ENCODE data around the gene LYPD5. TPM values are rescaled to one million over a fixed set of nuclear protein-coding genes. Genes with fewer than 3 reads are reported as not detected.

Gene LYPD5
- total and polyA plus RNA-seq, 2 of the 13 experiments (the other 11 are each of a cell fraction or from before 2014, with no cell fraction given): not detected

- H3K9me3 ChIP-seq (ENCODE audit: low read length): peaks cover 86% of the 10 kb centered on the region
- POLR2A ChIA-PET: no interaction called here
- H3K4me1 ChIP-seq (ENCODE audit: insufficient read depth, low read length): no peaks in the 10 kb centered on the region
- H3K9ac ChIP-seq (ENCODE audit: insufficient read depth, low read depth, low read length): no peak overlapping the region
- in situ Hi-C loops (cut with HindIII; ENCODE audit: extremely low pct_ligation_motif_present, low pct_unique_long_range_greater_than_20kb): no loop called here
- H3K79me2 ChIP-seq (ENCODE audit: insufficient read depth, low read length): no peaks in the 10 kb centered on the region
- no peak for ATAC-seq
- no peak for DNase-seq (ENCODE audit: low spot score)
- H3K27ac ChIP-seq (ENCODE audit: extremely low read length, insufficient read depth, low read length): no peak overlapping the region
- no peak for FAIRE-seq
- BruUV-seq (replicated peaks): no TSS peak
- 84% methylated on average over 4 of the region's 4 CpGs for WGBS (ENCODE audit: low lambda C conversion rate)
- H2AFZ ChIP-seq (ENCODE audit: low read length): no peak overlapping the region
- intact Hi-C loops (cut with micrococcal nuclease; ENCODE audit: unreplicated experiment): no loop called here
- H3K4me2 ChIP-seq (ENCODE audit: low read depth, low read length): no peak overlapping the region
- peaks cover 0 to 27% of the 10 kb centered on the region in 2 experiments; a peak in 4 of 5 replicates for H3K36me3 ChIP-seq (replicated peaks in 1 of 2; ENCODE audit: control insufficient read depth in 1 of 2, insufficient read depth in 2 of 2, low read length in 2 of 2)
- no peaks in the 10 kb centered on the region for H4K20me1 ChIP-seq (ENCODE audit: insufficient read depth, low read length)
- no peak overlapping the region for H3K4me3 ChIP-seq (replicated peaks in 1 of 3; ENCODE audit: insufficient read depth in 1 of 3, low read depth in 2 of 3, low read length in 3 of 3)
- TF ChIP-seq KLF15 (CRISPR knock-in tag; IDR thresholded peaks at IDR 0.05; ENCODE audit: borderline replicate concordance) (no peak), TOE1 (CRISPR knock-in tag; IDR thresholded peaks at IDR 0.05) (no peak), ETS1 (CRISPR knock-in tag; IDR thresholded peaks at IDR 0.05) (no peak), IRF9 (CRISPR knock-in tag; IDR thresholded peaks at IDR 0.05; ENCODE audit: borderline replicate concordance) (no peak), ZNF619 (CRISPR knock-in tag; IDR thresholded peaks at IDR 0.05) (no peak), ZNF724P (CRISPR knock-in tag; IDR thresholded peaks at IDR 0.05; ENCODE audit: borderline replicate concordance) (no peak), MBNL3 (CRISPR knock-in tag; conservative IDR thresholded peaks at IDR 0.05) (no peak), SNAPC4 (CRISPR knock-in tag; IDR thresholded peaks at IDR 0.05) (no peak), HDAC6 (IDR thresholded peaks at IDR 0.05; ENCODE audit: low read depth, low read length) (no peak), ZFP62 (CRISPR knock-in tag; IDR thresholded peaks at IDR 0.05) (no peak), LRRFIP1 (CRISPR knock-in tag; conservative IDR thresholded peaks at IDR 0.05) (no peak), ZNF496 (CRISPR knock-in tag; IDR thresholded peaks at IDR 0.05; ENCODE audit: insufficient replicate concordance) (no peak), MTA3 (CRISPR knock-in tag; IDR thresholded peaks at IDR 0.05) (no peak), ZFP36L2 (CRISPR knock-in tag; IDR thresholded peaks at IDR 0.05) (no peak)
- no peaks in the 10 kb centered on the region for H3K27me3 ChIP-seq (ENCODE audit: control insufficient read depth in 1 of 2, insufficient read depth in 2 of 2, low read length in 2 of 2)
- CTCF ChIA-PET (ENCODE audit: low intra/inter-chr PET ratio, low total read pairs): no interaction called here
Observed at GRCh38 chr19:43847884-43848283, 45.6 kb upstream of the LYPD5 start.

All from HepG2 (cell line).